Trophoblast cell (in vitro differentiated cells and primary cell): ENCODE measurements around the gene SORCS1.

Experiments
- DNase-seq, 2 donors: peaks; one replicate each; pipeline ENCODE4 v3.0.0-alpha.2; 2016
- H2AFZ ChIP-seq: 2 replicates; pipeline ENCODE4 v1.6.1; 2013; ENCODE audit warnings: low read length, moderate library complexity, mild to moderate bottlenecking; ENCODE audit not compliant: insufficient read depth, poor library complexity
- H2AK5ac ChIP-seq: 2 replicates; pipeline ENCODE4 v1.6.1; 2013; ENCODE audit warnings: mild to moderate bottlenecking, low read length
- H2BK120ac ChIP-seq: 2 replicates; pipeline ENCODE4 v1.6.1; 2013; ENCODE audit warnings: low read length, mild to moderate bottlenecking, moderate library complexity; ENCODE audit not compliant: insufficient read depth, poor library complexity
- H2BK12ac ChIP-seq: 2 replicates; pipeline ENCODE4 v1.6.1; 2013; ENCODE audit warnings: mild to moderate bottlenecking, low read length, moderate library complexity
- H2BK5ac ChIP-seq: 2 replicates; pipeline ENCODE4 v1.6.1; 2013; ENCODE audit warnings: low read length, low read depth, moderate library complexity, mild to moderate bottlenecking; ENCODE audit not compliant: poor library complexity
- H3K14ac ChIP-seq: 2 replicates; pipeline ENCODE4 v1.6.1; 2013; ENCODE audit warnings: mild to moderate bottlenecking, low read length
- H3K18ac ChIP-seq: 2 replicates; pipeline ENCODE4 v1.6.1; 2013; ENCODE audit warnings: mild to moderate bottlenecking, low read length
- H3K23ac ChIP-seq: 2 replicates; pipeline ENCODE4 v1.6.1; 2013; ENCODE audit warnings: low read length
- H3K27ac ChIP-seq: 2 replicates; pipeline ENCODE4 v1.5.1; 2013; ENCODE audit warnings: low read depth, mild to moderate bottlenecking, inconsistent platforms, low read length, moderate library complexity
- H3K27me3 ChIP-seq: 2 replicates; pipeline ENCODE4 v1.6.1; 2013; ENCODE audit warnings: inconsistent platforms, mild to moderate bottlenecking, low read length, moderate library complexity; ENCODE audit not compliant: insufficient read depth
- H3K36me3 ChIP-seq, 2 experiments: 1 replicate in 1 of 2; 2 replicates in 1 of 2; pipeline ENCODE4 v1.6.1; 2013; ENCODE audit warnings: low read length in 2 of 2, mild to moderate bottlenecking in 2 of 2, moderate library complexity in 1 of 2; ENCODE audit not compliant: insufficient read depth in 2 of 2, control insufficient read depth in 1 of 2
- H3K4ac ChIP-seq: 2 replicates; pipeline ENCODE4 v1.6.1; 2013; ENCODE audit warnings: low read depth, mild to moderate bottlenecking, low read length, moderate library complexity
- H3K4me1 ChIP-seq, 2 experiments: 1 replicate in 1 of 2; 2 replicates in 1 of 2; pipeline ENCODE4 v1.6.1; 2013; ENCODE audit warnings: low read length in 2 of 2, mild to moderate bottlenecking in 2 of 2, moderate library complexity in 1 of 2; ENCODE audit not compliant: insufficient read depth in 2 of 2, control insufficient read depth in 1 of 2
- H3K4me2 ChIP-seq: 2 replicates; pipeline ENCODE4 v1.6.1; 2013; ENCODE audit warnings: inconsistent platforms, mild to moderate bottlenecking, low read length, moderate library complexity
- H3K4me3 ChIP-seq: 2 replicates; pipeline ENCODE4 v1.5.1; 2013; ENCODE audit warnings: mild to moderate bottlenecking, low read depth, low read length, inconsistent platforms
- H3K79me1 ChIP-seq: one replicate; pipeline ENCODE4 v1.6.1; 2013; ENCODE audit warnings: low read length
- H3K79me2 ChIP-seq: 2 replicates; pipeline ENCODE4 v1.6.1; 2013; ENCODE audit warnings: low read length, mild to moderate bottlenecking; ENCODE audit not compliant: control insufficient read depth, insufficient read depth, poor library complexity
- H3K9ac ChIP-seq: 2 replicates; pipeline ENCODE4 v1.6.1; 2013; ENCODE audit warnings: mild to moderate bottlenecking, low read length
- H3K9me3 ChIP-seq: 2 replicates; pipeline ENCODE4 v1.6.1; 2013; ENCODE audit warnings: low read depth, mild to moderate bottlenecking, control low read depth, inconsistent platforms, low read length; ENCODE audit not compliant: insufficient read depth
- H4K12ac ChIP-seq: 2 replicates; pipeline ENCODE4 v1.6.1; 2013; ENCODE audit warnings: low read depth, mild to moderate bottlenecking, low read length, moderate library complexity
- H4K8ac ChIP-seq: 2 replicates; pipeline ENCODE4 v1.6.1; 2013; ENCODE audit warnings: low read depth, mild to moderate bottlenecking, low read length, moderate library complexity
- H4K91ac ChIP-seq: one replicate; pipeline ENCODE4 v1.6.1; 2013; ENCODE audit warnings: low read depth, mild to moderate bottlenecking, low read length, moderate library complexity
- WGBS: extraction: QIAGEN DNeasy Blood & Tissue Kit; methylation state at CpG from one replicate; pipeline ENCODE4 v1.1.7; 2013; ENCODE audit warnings: missing lambda C conversion rate; ENCODE audit not compliant: insufficient read length, insufficient coverage; ENCODE audit errors: extremely low coverage; 5-methylcytosine and 5-hydroxymethylcytosine counted together

SORCS1 gene

DNA sequence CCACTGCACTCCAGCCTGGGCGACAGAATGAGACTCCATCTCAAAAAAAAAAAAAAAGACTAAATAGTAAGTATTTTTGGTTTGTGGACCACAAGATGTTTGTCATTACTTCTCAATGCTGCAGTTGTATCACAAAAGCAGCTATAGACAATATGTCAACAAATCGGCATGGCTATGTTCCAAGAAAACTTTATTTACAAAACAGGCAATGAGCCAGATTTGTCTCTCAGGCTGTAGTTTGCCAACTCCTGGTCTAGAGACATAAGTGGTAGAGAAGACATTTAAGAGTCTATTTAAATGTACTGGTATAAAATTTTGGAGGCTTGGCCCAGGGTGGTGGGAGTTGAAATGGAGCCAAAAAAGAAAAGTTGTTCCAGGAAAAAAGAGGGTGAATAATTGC is 185.8 kb downstream of the SORCS1 start:
- WGBS: no CpG with 5 or more reads among the region's 2 CpGs
- Histone ChIP-seq H4K12ac (no peak overlapping the region), H2AFZ (no peak overlapping the region), H4K8ac (no peak overlapping the region), H3K9ac (no peak overlapping the region), H3K4me1 (peaks cover 0 to 2% of the 10 kb centered on the region in 2 experiments), H3K27ac (no peak overlapping the region), H3K4ac (no peak overlapping the region), H3K36me3 (no peaks in the 10 kb centered on the region), H2BK5ac (no peak overlapping the region), H4K91ac (no peak overlapping the region), H2BK12ac (no peak overlapping the region), H3K4me3 (no peak overlapping the region), H3K79me2 (no peaks in the 10 kb centered on the region), H3K23ac (no peak overlapping the region), H2BK120ac (no peak overlapping the region), H3K18ac (no peak overlapping the region), H3K9me3 (no peaks in the 10 kb centered on the region), H3K14ac (no peak overlapping the region), H3K4me2 (no peak overlapping the region), H3K27me3 (no peaks in the 10 kb centered on the region), H2AK5ac (no peak overlapping the region), H3K79me1 (peaks cover under 1% of the 10 kb centered on the region)
- DNase-seq: no peak

DNA sequence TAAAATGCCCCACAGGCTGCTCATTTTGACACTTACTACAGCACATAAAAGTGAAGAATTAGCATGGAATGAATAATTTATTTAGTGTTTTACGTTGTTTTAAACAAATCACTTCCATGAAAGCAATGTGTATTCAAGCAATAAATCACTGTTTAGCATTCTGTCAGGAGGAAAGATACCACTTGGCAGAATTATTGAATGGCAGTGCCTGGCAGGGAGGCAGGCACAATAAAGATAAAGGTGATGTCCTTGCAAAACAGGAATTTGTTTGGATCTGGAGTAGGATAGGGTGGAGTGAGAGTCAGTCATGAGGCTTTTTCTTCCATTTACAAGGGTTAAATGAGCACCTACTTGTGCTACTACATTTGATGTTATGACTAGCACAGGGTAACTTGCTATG is 190.8 kb downstream of the SORCS1 start:
- Histone ChIP-seq H3K4ac (no peak overlapping the region), H3K4me2 (no peak overlapping the region), H3K23ac (no peak overlapping the region), H2AFZ (no peak overlapping the region), H4K12ac (no peak overlapping the region), H2AK5ac (no peak overlapping the region), H3K79me2 (no peaks in the 10 kb centered on the region), H3K79me1 (peaks cover 2% of the 10 kb centered on the region), H2BK120ac (no peak overlapping the region), H3K9ac (no peak overlapping the region), H3K36me3 (no peaks in the 10 kb centered on the region), H2BK12ac (no peak overlapping the region), H3K18ac (no peak overlapping the region), H2BK5ac (no peak overlapping the region), H3K27me3 (no peaks in the 10 kb centered on the region), H3K27ac (no peak overlapping the region), H4K91ac (no peak overlapping the region), H3K4me1 (peaks cover 0 to 2% of the 10 kb centered on the region in 2 experiments), H3K14ac (no peak overlapping the region), H3K4me3 (no peak overlapping the region), H4K8ac (no peak overlapping the region), H3K9me3 (no peaks in the 10 kb centered on the region)
- no peak for DNase-seq
- no CpG with 5 or more reads among the region's 1 CpG for WGBS

- H3K27ac ChIP-seq: no peak overlapping the region
- DNase-seq: no peak
- no peak overlapping the region for H3K18ac ChIP-seq
- H3K4me2 ChIP-seq: no peak overlapping the region
- no peaks in the 10 kb centered on the region for H3K36me3 ChIP-seq
- H4K12ac ChIP-seq: no peak overlapping the region
- no peak overlapping the region for H3K4ac ChIP-seq
- no peak overlapping the region for H2BK120ac ChIP-seq
- H2AFZ ChIP-seq: no peak overlapping the region
- H2AK5ac ChIP-seq: no peak overlapping the region
- H3K4me1 ChIP-seq: peaks cover 0 to 2% of the 10 kb centered on the region in 2 experiments
- H4K91ac ChIP-seq: no peak overlapping the region
- H4K8ac ChIP-seq: no peak overlapping the region
- H3K4me3 ChIP-seq: no peak overlapping the region
- no peaks in the 10 kb centered on the region for H3K79me2 ChIP-seq
- H3K14ac ChIP-seq: no peak overlapping the region
- H2BK5ac ChIP-seq: no peak overlapping the region
- H2BK12ac ChIP-seq: no peak overlapping the region
- H3K9me3 ChIP-seq: no peaks in the 10 kb centered on the region
- H3K9ac ChIP-seq: no peak overlapping the region
- peaks cover 2% of the 10 kb centered on the region for H3K79me1 ChIP-seq
- no peaks in the 10 kb centered on the region for H3K27me3 ChIP-seq
- H3K23ac ChIP-seq: no peak overlapping the region
- WGBS: no CpG with 5 or more reads among the region's 1 CpG
Measured at GRCh38 chr10:106973288-106973687, 191.2 kb downstream of the SORCS1 start.

DNA sequence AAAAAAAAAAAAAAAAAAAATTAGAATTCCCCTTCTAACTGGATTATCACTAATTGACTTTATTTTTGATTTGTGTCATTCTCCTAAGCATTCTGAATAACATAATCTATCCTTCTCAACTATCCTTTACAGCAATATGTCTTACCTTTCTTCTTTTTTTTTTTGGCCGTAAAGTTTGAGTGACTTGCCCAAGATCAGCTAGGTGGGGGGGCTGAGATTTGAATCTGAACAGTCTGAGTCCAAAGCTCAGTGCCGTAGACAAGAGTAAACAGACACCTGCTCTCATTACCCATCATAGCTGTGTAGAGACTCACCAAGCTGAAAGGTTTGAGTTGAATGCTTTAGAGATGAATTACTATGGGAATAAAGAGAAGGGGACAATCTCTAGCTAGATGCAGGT is 192.1 kb downstream of the SORCS1 start:
- Histone ChIP-seq H4K8ac (no peak overlapping the region), H2BK120ac (no peak overlapping the region), H3K79me2 (no peaks in the 10 kb centered on the region), H4K91ac (no peak overlapping the region), H3K36me3 (no peaks in the 10 kb centered on the region), H3K23ac (no peak overlapping the region), H3K18ac (no peak overlapping the region), H2AK5ac (no peak overlapping the region), H4K12ac (no peak overlapping the region), H3K4me1 (peaks cover 0 to 2% of the 10 kb centered on the region in 2 experiments), H3K79me1 (peaks cover 2% of the 10 kb centered on the region), H2AFZ (no peak overlapping the region), H3K14ac (no peak overlapping the region), H3K27me3 (no peaks in the 10 kb centered on the region), H3K4me3 (no peak overlapping the region), H3K4me2 (no peak overlapping the region), H3K9me3 (no peaks in the 10 kb centered on the region), H3K27ac (no peak overlapping the region), H3K9ac (no peak overlapping the region), H2BK5ac (no peak overlapping the region), H3K4ac (no peak overlapping the region), H2BK12ac (no peak overlapping the region)
- no peak for DNase-seq
- WGBS: no CpG with 5 or more reads among the region's 2 CpGs
